Measurements from ENCODE around the gene TRAPPC3L. TPM values are rescaled to one million over a fixed set of nuclear protein-coding genes. Genes with fewer than 3 reads are reported as not detected.

TRAPPC3L gene
- total RNA-seq, 1 experiment from 2014 or later: not detected

DNA sequence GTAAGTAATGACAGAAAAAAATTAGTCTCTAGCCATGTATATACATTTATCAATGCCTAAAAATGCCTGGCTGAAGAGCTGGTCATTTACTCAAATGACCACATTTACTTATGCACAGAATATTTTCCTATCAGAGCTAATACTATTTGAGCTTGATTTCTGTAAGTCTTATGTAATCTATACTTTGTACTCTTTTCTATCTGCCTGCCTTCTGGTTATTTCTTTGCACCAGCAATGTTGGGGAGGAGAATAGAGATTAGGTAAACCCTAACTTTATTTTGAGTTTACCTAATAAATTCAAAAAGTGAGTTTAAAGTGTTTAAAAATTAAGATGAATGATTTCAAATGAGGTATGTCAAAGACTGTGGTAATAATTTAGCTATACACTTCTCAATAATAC lies 30.3 kb downstream of the TRAPPC3L start:
- no peak overlapping the region for H3K4me3 Mint-ChIP-seq (ENCODE audit: low read depth, unreplicated experiment)
- no peaks in the 10 kb centered on the region for H3K36me3 Mint-ChIP-seq (ENCODE audit: insufficient read depth, unreplicated experiment)
- intact Hi-C loops (cut with micrococcal nuclease; ENCODE audit: unreplicated experiment): no loop called here
- TF ChIP-seq, protein P1, sequence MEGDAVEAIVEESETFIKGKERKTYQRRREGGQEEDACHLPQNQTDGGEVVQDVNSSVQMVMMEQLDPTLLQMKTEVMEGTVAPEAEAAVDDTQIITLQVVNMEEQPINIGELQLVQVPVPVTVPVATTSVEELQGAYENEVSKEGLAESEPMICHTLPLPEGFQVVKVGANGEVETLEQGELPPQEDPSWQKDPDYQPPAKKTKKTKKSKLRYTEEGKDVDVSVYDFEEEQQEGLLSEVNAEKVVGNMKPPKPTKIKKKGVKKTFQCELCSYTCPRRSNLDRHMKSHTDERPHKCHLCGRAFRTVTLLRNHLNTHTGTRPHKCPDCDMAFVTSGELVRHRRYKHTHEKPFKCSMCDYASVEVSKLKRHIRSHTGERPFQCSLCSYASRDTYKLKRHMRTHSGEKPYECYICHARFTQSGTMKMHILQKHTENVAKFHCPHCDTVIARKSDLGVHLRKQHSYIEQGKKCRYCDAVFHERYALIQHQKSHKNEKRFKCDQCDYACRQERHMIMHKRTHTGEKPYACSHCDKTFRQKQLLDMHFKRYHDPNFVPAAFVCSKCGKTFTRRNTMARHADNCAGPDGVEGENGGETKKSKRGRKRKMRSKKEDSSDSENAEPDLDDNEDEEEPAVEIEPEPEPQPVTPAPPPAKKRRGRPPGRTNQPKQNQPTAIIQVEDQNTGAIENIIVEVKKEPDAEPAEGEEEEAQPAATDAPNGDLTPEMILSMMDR (IDR thresholded peaks at IDR 0.05; ENCODE audit: unreplicated experiment): no peak
- no TSS peak for BruUV-seq (replicated peaks)
- H3K27me3 Mint-ChIP-seq (ENCODE audit: unreplicated experiment): peaks cover 34% of the 10 kb centered on the region
- CTCF ChIA-PET: no interaction called here
- no peaks in the 10 kb centered on the region for H3K9me3 Mint-ChIP-seq (ENCODE audit: low read depth, unreplicated experiment)
- no peak overlapping the region for H3K27ac Mint-ChIP-seq (ENCODE audit: unreplicated experiment)
- no peak for DNase-seq
- H3K4me1 Mint-ChIP-seq (ENCODE audit: low read depth, unreplicated experiment): peaks cover 8% of the 10 kb centered on the region

DNA sequence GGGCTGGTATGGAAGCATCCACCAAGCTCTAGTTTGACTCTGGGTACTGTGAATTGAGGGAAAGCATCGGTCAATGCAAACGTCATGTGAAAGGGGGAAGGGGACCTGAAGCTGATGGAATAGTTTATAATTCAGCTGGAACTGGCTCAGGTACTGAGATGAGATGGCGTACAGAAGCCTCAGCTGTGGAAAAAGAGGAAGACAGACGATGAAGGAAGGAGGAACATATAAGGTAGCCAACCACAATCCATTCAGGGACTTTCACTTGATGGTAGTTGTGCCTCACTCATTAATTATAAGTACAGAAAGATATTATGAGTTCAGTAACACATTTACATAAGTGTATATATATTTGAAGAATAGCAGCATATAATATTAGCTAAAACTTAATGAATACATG lies 31.4 kb downstream of the TRAPPC3L start:
- TF ChIP-seq, protein P1 (IDR thresholded peaks at IDR 0.05; ENCODE audit: unreplicated experiment): no peak
- Mint-ChIP-seq H3K4me3 (ENCODE audit: low read depth, unreplicated experiment) (no peak overlapping the region), H3K4me1 (ENCODE audit: low read depth, unreplicated experiment) (peaks cover 8% of the 10 kb centered on the region), H3K27ac (ENCODE audit: unreplicated experiment) (no peak overlapping the region), H3K9me3 (ENCODE audit: low read depth, unreplicated experiment) (no peaks in the 10 kb centered on the region), H3K36me3 (ENCODE audit: insufficient read depth, unreplicated experiment) (no peaks in the 10 kb centered on the region), H3K27me3 (ENCODE audit: unreplicated experiment) (peaks cover 32% of the 10 kb centered on the region)
- intact Hi-C loops (cut with micrococcal nuclease; ENCODE audit: unreplicated experiment): loop anchor here (5.0 kb wide), 1 partner anchor 227 kb away; no protein-coding TSS in a partner anchor
- no peak for DNase-seq
- BruUV-seq (replicated peaks): no TSS peak
- CTCF ChIA-PET: interaction anchor here (1.0 kb wide), 1 partner anchor 226 kb away, joined by 3 read pairs; no protein-coding TSS in a partner anchor

DNA sequence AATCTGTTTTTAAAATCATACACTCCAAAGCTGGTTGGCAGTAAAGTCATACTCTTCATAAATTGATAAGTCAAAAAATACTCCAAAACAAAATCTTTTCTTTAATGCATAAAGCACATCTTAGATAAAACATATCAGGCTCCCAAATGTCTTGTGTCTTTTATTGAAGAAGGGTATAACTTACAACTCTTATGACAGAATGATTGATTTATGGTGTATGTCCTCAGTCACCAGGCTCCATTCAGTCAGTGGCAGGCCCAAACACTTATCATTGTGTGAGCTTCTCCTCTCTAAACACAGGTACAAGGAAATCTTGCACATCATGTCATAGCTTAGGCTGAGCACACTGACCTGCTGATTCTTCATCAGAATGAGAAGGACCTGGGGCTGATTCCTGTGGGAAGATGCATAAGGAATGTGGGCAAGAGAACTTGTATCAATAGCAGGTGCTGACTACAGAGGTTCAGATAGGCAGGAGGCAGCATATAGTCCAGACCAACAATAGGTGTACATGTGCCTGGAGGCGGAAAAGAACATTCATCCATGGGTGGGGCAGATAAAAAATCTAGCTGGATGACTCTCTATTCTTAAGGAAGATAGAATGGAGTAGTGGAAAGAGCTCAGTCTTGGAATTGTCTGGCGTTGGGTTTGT lies 32.1 kb downstream of the TRAPPC3L start:
- H3K27me3 Mint-ChIP-seq (ENCODE audit: unreplicated experiment): peaks cover 25% of the 10 kb centered on the region
- no peak overlapping the region for H3K27ac Mint-ChIP-seq (ENCODE audit: unreplicated experiment)
- no peaks in the 10 kb centered on the region for H3K36me3 Mint-ChIP-seq (ENCODE audit: insufficient read depth, unreplicated experiment)
- CTCF ChIA-PET: interaction anchor here (1.0 kb wide), 1 partner anchor 226 kb away, joined by 3 read pairs; no protein-coding TSS in a partner anchor
- H3K9me3 Mint-ChIP-seq (ENCODE audit: low read depth, unreplicated experiment): peaks cover 2% of the 10 kb centered on the region
- H3K4me3 Mint-ChIP-seq (ENCODE audit: low read depth, unreplicated experiment): no peak overlapping the region
- BruUV-seq (replicated peaks): no TSS peak
- peaks cover 8% of the 10 kb centered on the region for H3K4me1 Mint-ChIP-seq (ENCODE audit: low read depth, unreplicated experiment)
- intact Hi-C loops (cut with micrococcal nuclease; ENCODE audit: unreplicated experiment): loop anchor here (5.0 kb wide), 1 partner anchor 226 kb away; no protein-coding TSS in a partner anchor
- TF ChIP-seq, protein P1 (IDR thresholded peaks at IDR 0.05; ENCODE audit: unreplicated experiment): no peak
- no peak for DNase-seq

DNA sequence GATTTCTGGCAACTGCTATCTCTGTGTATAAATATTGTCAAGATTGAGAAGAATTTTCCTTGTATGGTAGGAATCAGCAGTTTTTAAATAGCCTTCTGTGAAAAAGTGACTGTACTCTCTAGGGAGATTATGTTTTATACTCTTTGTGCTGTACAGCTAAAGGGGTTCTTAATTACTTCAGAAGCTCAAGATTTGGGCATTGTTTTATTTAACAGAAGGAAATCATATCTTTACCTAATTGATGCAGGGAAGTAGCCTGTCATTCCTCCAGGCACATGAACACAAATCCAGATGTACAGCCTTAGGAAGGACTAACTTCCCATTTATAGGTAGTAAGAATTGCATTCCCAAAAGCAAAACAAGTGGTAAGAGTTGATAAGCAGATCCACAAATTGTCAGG lies 32.8 kb downstream of the TRAPPC3L start:
- intact Hi-C loops (cut with micrococcal nuclease; ENCODE audit: unreplicated experiment): loop anchor here (5.0 kb wide), 1 partner anchor 225 kb away; no protein-coding TSS in a partner anchor
- no peak overlapping the region for H3K27ac Mint-ChIP-seq (ENCODE audit: unreplicated experiment)
- H3K9me3 Mint-ChIP-seq (ENCODE audit: low read depth, unreplicated experiment): peaks cover 2% of the 10 kb centered on the region
- peaks cover 8% of the 10 kb centered on the region for H3K4me1 Mint-ChIP-seq (ENCODE audit: low read depth, unreplicated experiment)
- DNase-seq: no peak
- TF ChIP-seq, protein P1 (IDR thresholded peaks at IDR 0.05; ENCODE audit: unreplicated experiment): no peak
- H3K36me3 Mint-ChIP-seq (ENCODE audit: insufficient read depth, unreplicated experiment): no peaks in the 10 kb centered on the region
- peaks cover 19% of the 10 kb centered on the region for H3K27me3 Mint-ChIP-seq (ENCODE audit: unreplicated experiment)
- H3K4me3 Mint-ChIP-seq (ENCODE audit: low read depth, unreplicated experiment): no peak overlapping the region
- no TSS peak for BruUV-seq (replicated peaks)
- CTCF ChIA-PET: interaction anchor here (1.3 to 2.1 kb wide), 3 partner anchors 68 to 225 kb away, joined by 3 to 12 read pairs (median 9); no protein-coding TSS in a partner anchor

Data from Calu3 (cell line).